Epithelial cell of esophagus (primary cell): Measurements from ENCODE around the gene CYP19A1.

ENCODE experiments used
- DNase-seq: peaks from one replicate; pipeline ENCODE4 v3.0.0; 2010; ENCODE audit warnings: low read depth
- H3K4me3 ChIP-seq: 2 replicates; pipeline ENCODE4 v1.5.1; 2011; ENCODE audit warnings: mild to moderate bottlenecking, low read length, control low read depth
- TF ChIP-seq, protein P1 (sequence below): IDR thresholded peaks from 2 replicates; pipeline ENCODE4 v1.5.1; 2011; ENCODE audit warnings: low read depth, mild to moderate bottlenecking, low read length, control low read depth, inconsistent platforms; ENCODE audit not compliant: insufficient read depth; ENCODE audit errors: missing control alignments

Gene CYP19A1

DNA sequence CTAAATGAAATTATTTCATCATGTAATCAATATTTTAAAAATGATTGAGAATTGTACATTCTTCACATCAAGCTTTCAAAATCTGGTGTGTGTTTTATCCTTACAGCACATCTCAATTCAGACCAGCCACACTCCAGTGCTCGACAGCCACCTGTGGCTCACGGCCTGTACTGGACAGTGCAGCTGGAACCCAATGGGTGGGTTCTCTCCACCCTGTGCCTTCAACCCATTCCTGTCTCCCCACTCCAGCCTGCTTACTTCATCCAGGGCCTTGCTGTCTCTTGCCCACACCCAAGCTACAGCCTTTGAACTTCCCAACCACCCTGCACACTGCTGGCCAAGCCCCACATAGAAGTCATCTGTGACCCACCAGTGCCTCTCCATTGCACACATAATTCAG is 17.6 kb downstream of the CYP19A1 start:
- DNase-seq, result no peak
- TF ChIP-seq, protein P1, sequence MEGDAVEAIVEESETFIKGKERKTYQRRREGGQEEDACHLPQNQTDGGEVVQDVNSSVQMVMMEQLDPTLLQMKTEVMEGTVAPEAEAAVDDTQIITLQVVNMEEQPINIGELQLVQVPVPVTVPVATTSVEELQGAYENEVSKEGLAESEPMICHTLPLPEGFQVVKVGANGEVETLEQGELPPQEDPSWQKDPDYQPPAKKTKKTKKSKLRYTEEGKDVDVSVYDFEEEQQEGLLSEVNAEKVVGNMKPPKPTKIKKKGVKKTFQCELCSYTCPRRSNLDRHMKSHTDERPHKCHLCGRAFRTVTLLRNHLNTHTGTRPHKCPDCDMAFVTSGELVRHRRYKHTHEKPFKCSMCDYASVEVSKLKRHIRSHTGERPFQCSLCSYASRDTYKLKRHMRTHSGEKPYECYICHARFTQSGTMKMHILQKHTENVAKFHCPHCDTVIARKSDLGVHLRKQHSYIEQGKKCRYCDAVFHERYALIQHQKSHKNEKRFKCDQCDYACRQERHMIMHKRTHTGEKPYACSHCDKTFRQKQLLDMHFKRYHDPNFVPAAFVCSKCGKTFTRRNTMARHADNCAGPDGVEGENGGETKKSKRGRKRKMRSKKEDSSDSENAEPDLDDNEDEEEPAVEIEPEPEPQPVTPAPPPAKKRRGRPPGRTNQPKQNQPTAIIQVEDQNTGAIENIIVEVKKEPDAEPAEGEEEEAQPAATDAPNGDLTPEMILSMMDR, result no peak
- H3K4me3 ChIP-seq, result no peak overlapping the region

DNA sequence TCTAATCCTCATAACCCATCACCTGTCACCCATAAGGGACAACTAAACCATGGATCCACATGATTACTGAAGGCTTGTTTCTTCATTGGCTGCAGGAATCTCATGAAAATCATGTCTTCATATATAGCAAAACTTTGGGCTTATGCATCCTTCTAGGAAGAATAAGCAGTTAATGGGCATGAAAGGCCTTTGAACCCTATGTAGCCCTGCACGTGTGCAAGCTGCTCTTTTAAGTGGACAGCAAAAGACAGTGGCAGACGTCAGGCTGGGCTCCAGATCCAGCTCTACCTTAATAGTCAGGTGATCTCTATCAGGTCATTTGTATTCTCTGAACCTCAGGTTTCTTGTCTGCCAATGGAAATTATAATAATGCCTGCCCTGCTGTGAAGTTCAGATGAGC is 18.9 kb downstream of the CYP19A1 start:
- H3K4me3 ChIP-seq, result no peak overlapping the region
- DNase-seq, result no peak
- TF ChIP-seq, protein P1, result no peak

DNA sequence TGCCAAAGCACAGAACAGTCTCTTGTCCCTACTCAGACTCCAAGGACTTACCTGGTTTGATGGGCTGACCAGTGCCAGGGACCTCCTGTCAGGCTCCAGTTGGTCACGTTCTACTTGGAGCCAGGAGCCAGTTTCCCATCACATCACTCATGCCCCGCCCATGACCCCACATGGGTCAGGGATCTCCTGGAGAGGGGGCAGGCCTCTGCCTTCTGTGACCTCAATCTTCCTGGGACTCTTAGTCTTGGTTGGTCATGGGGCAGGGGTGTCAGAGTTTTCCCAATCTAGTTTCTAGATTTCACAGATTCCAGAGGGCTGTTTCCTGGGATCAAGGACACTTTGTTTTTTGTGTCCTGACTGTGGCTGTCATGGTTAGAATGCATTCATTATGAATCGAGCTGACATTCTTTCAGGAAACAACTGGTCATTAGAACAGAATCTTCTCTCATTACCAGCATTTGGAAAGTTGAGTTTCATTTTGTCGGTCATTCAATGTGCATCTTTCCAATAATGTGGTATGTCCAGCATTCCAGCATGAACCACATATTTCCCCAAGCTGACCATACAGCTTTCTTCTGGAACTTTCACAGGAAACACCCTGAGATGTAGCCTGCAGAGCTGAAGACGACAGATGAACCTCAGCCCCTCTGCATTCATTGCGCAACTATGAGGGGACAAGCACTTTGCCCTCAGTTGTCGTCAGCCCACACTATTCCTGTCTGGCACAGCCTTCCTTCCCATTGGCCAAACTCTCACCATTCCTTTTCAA is 19.8 kb downstream of the CYP19A1 start:
- DNase-seq, result no peak
- TF ChIP-seq, protein P1, result no peak

DNA sequence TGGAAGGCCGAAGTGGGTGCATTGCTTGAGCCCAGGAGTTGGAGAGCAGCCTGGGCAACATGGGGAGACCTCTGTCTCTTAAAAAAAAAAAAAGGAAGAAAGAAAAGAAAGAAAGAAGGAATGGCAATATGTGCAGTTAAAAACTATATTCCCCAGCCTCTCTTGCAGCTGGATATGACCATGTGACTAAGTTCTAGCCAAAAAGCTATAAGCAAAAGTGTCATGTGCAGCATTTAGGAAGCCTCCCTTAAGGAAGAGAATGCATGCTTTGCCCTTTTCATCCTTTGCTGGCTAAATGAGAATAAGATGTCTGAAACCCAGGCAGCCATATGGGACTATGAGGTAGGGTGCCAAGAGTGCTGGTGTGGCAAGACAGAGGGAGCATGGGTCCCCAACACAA is 21.8 kb downstream of the CYP19A1 start:
- TF ChIP-seq, protein P1, result no peak
- no peak for DNase-seq
- H3K4me3 ChIP-seq, result no peak overlapping the region

More for the DNA sequence above, 19.8 kb downstream of the CYP19A1 start:
- H3K4me3 ChIP-seq, result no peak overlapping the region

DNA sequence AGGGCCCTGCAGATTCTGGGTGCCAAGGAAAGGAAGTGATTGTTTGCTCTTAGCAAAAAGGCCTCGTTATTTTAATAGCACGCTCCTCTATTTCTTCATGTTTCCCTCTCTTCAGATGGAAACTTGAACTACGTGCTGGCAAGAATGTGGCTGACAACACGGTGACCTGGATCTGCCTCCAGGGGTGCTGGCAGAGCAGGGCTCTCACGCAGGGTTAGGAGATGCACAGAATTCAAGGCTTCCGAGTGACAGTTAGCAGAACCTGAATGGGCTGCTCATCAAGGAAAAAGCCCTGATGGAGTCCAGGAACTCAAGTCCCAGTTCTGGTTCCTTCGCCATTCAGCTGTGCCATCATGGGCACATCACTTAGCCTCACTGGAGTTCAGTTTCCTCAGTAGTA is 22.7 kb downstream of the CYP19A1 start:
- TF ChIP-seq, protein P1, result no peak
- H3K4me3 ChIP-seq, result no peak overlapping the region
- DNase-seq, result no peak

DNA sequence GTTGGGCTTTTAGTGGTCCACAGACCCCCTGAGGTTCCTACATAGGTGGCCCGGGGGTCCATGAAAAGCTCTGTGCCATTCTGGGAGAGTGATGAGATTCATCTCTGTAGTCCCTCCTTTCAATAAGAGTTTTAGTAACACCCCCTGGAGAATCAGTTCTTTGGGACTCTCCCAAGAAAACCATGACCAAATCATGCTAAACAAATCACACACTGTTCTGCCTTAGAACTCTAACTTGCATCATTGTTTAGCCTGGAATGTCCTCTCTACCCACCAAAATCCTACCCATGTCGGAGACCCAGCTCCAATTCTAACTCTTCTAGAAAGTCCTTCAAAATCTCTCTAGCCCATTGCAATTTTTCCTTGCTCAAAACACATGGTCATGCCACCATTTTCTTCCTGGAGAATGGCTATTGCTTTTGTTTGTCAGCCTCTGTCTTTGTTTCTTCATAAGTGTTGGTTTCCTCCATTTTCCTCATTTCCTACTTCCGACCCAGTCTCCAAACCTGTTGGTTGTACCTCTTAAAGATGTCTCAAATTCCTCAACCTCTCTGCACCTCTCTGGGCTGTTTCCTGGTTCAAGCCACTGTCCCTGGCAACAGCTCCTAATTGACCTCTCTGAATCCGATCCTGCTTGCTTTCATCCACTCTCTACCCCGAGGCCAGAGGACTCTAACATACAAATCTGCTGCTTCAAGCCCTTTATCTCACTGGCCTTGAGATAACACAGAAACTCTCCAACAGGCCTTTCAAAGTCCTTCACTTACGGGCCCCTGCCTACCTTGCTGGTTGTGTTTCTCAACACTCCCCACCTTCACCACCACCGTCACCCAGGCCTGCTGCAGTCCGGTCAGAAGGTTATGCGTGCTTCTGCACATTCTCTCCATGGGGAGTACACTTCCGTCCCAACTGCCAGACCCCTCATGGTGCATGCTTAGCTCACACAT is 23.7 kb downstream of the CYP19A1 start:
- DNase-seq, result no peak
- no peak overlapping the region for H3K4me3 ChIP-seq
- TF ChIP-seq, protein P1, result no peak
